D721Med (cell line): ENCODE data around the gene B4GALT3.

Experiments used
- DNase-seq: peaks from one replicate; pipeline ENCODE4 v3.0.0; 2011; ENCODE audit warnings: low spot score; ENCODE audit not compliant: insufficient read length
- FAIRE-seq: peaks from 2 replicates; lab custom pipeline; 2011; peaks lifted over from hg19 to GRCh38; lab: Jason Lieb, UNC
- TF ChIP-seq, protein P1 (sequence below): IDR thresholded peaks from 2 replicates; pipeline ENCODE4 v1.5.1; 2012; ENCODE audit warnings: mild to moderate bottlenecking, control low read depth; ENCODE audit not compliant: insufficient read depth; ENCODE audit errors: missing control alignments

B4GALT3 gene

DNA sequence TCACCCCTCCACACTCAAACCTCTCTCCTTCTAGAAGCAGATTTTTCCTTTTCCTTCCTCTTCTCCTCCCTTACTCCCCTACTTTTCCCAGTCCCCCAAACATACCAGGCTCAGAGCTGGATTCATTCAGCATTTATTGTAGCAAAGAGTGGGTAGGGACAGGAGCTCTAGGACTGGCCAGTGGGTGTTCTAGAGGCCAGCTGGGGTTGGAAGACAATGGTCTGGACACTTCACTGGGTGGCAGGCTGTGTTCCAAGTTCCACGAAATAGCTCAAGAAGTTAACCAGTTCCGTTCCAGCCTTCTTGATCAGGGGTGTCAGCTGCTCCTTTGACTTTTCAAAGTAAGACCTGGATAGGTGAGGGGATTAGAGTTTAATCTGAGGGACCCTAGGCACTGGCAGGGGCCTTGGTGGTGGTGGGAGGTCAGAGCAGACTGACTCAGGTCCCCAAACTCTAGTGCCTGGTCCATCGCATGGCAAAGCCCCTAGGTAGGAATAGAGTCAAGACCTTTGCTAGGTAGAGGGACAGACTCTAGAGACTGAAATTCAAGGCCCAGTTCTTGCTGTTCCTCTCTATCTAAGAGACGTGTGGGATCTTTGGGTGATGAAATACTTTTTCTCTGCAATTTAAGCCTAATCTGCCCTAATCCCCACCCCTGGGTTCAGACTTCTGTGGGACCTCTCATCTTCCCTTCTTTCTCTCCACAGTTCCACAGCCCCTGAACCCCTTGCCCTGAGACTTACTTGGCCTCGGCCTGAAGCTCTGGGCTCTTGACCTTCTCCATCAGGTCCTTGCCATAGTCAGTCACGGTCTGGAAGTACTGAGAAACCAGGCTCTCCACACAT, 45.1 kb upstream of the B4GALT3 start:
- TF ChIP-seq, protein P1, sequence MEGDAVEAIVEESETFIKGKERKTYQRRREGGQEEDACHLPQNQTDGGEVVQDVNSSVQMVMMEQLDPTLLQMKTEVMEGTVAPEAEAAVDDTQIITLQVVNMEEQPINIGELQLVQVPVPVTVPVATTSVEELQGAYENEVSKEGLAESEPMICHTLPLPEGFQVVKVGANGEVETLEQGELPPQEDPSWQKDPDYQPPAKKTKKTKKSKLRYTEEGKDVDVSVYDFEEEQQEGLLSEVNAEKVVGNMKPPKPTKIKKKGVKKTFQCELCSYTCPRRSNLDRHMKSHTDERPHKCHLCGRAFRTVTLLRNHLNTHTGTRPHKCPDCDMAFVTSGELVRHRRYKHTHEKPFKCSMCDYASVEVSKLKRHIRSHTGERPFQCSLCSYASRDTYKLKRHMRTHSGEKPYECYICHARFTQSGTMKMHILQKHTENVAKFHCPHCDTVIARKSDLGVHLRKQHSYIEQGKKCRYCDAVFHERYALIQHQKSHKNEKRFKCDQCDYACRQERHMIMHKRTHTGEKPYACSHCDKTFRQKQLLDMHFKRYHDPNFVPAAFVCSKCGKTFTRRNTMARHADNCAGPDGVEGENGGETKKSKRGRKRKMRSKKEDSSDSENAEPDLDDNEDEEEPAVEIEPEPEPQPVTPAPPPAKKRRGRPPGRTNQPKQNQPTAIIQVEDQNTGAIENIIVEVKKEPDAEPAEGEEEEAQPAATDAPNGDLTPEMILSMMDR = no peak
- DNase-seq = no peak
- no peak for FAIRE-seq

DNA sequence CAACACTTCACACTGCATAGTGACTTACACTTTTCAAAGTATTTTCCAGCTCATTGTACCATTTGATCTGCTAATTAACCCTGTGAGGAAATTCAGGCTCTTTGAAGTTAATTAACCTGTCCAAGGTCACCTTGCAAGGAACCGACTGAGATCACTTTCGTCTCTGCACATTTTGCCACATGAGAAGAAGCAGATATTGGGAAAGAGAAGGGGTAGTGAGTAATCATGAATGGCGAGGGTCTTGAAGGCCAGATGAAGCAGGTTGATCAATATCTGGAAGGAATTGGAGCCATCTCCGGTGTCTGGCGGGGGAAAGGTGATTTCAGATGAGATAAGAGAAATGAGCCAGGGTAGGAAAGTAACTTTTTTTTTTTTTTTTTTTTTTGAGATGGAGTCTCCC, 42.7 kb upstream of the B4GALT3 start:
- DNase-seq (no peak), FAIRE-seq (no peak)
- TF ChIP-seq, protein P1 = no peak

DNA sequence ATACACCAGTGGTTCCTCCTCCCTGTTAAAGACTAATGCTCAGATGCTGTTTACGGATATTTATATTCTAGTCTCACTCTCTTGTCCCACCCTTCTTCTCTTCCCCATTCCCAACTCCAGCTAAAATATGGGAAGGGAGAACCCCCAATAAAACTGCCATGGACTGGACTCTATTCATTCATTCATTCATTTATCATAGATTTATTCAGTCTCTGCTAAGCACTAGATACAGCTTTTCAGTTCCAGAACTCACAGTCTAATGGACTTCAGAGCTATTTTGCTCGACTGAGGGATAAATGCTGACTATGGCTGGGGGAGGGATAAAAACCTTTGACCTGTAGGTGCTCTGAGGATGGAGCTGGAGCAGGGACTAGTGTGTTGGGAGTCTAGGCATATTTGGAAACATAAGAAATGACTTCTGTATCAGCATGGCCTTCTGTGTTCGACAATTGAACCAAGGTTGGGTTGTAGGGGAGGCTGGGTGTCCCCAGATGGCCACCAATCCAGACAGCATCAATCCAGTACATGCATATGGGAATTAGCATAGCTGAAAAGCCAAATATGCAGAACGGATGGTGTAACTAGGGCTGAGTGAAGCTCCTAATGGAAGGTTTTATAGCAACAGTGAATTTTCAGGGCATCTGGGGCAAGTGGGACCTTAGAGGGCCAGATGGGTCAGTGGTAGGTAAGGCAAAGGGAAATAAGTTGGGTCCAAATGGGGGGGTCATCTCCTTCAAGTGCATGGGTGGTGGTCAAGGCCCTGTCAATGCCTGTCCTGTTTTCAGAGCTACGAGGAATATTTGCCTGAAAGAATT, 42.0 kb upstream of the B4GALT3 start:
- TF ChIP-seq, protein P1 = no peak
- FAIRE-seq (no peak), DNase-seq (no peak)

DNA sequence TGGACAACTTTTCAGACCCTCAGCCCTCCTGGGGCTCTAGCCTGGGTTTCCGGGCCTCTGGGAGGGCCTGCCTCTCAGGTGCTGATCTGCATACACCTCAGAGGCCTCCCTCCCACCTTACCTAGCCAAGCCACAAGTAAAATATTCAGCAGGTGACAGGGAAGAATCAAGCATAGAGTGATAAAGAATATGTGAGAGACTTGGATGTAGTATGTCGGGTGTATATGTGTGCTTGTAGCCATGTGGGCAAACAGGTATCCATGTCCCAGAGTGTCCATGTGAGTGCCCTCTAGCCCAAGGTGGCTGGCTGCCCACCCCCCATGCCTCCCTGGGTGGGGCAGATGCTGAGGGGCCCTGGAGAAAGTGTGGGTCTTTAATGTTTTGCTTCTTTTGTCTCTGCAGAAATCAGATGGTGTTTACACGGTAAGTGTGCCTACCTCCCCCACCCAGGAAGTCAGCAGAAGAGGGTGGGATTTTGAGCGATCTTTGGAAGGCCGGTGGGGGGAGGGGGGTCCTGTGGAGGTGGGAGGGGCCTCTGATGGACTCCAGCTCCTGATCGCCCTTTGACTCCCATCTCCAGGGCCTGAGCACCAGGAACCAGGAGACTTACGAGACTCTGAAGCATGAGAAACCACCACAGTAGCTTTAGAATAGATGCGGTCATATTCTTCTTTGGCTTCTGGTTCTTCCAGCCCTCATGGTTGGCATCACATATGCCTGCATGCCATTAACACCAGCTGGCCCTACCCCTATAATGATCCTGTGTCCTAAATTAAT, 41.2 kb upstream of the B4GALT3 start:
- FAIRE-seq = no peak
- TF ChIP-seq, protein P1 = no peak

DNA sequence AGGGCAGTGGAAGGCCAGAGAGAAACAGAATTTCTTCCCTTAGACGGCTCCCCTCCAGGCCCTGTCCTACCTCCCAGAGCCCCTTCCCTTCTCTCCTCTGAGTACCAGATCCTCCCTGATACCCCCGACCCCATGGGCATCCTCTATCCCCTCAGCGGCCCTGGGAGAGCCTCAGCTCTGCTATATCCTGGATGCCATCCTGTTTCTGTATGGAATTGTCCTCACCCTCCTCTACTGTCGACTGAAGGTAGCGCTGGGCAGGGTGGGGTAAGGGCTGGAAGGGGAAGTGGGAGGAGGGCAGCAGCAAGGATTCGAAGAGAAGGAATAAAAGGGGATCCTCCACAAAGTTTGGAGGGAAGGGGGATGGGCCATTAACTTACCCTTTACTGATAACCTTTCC, 40.5 kb upstream of the B4GALT3 start:
- TF ChIP-seq, protein P1 = no peak
- DNase-seq (no peak), FAIRE-seq (no peak)

More for the DNA sequence above, 41.2 kb upstream of the B4GALT3 start:
- DNase-seq = no peak

DNA sequence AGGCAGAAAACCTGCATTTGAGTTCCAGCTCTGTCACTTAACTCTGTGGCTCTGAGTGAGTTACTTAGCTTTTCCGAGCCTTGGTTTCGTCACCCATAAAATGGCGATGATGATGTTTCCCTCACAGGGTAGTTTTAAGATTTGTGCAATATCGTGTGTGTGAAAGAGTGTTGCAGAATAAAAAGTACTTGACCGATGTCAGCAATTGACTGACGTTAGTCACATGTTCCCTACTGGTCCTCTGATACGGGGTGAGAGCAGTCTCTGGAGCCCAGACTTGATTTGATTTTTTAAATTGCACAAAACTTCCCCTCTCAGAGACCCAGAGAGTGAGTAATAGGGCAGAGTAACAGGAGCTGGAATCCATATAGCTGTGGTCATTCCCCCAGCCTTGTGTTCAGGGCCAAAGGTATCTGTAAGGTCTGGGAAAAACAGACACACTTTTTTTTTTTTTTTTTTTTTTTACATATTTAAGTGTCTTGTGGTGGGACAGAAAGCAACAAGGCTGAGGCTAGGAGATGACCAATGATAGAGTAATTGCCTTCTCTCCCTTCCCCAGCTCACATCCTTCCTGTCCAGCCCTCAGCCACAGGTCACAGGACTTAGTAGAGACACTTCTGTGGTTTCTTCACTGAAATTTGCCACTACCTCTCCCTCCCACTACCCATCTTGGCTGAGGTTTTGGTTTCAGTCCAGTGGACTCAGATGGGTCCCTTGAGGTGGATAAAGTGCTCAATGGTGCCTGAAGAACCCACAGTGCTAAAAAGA, 39.8 kb upstream of the B4GALT3 start:
- no peak for FAIRE-seq
- DNase-seq = no peak
- TF ChIP-seq, protein P1 = no peak
